A549 (cell line): ENCODE data around the gene GATB. TPM values are rescaled to one million over a fixed set of nuclear protein-coding genes. Genes with fewer than 3 reads are reported as not detected.

Experiments used
- ATAC-seq, 2 experiments: fragments of 200-7000 bp in 1 of 2; fragments of >200 bp in 1 of 2; cut with Nextera tagmentation in 1 of 2; cut with Tn5 transposase in 1 of 2; 3 replicates each; pipeline versions ENCODE4 v1.8.0 to v1.9.1; 2018 to 2020; ENCODE audit warnings: mild to moderate bottlenecking in 1 of 2, moderate library complexity in 1 of 2
- CTCF ChIA-PET: fragments of 300-600 bp; sonication (Branson Sonifier 250); formaldehyde crosslinking; extraction: SDS; loops from one replicate; lab custom pipeline; 2021; ENCODE audit warnings: antibody characterized with exemption, inconsistent platforms; lab: Yijun Ruan, JAX
- POLR2A ChIA-PET: fragments of 350-600 bp; formaldehyde crosslinking; extraction: SDS; loops from one replicate; lab custom pipeline; 2021; ENCODE audit warnings: antibody characterized with exemption, inconsistent platforms; lab: Yijun Ruan, JAX
- DNase-seq, 2 experiments: peaks; one replicate each; pipeline versions ENCODE4 v3.0.0 to v3.0.0-alpha.2; 2011 to 2016; ENCODE audit warnings: low read depth in 1 of 2, low spot score in 1 of 2
- FAIRE-seq: peaks from 2 replicates; lab custom pipeline; 2011; peaks lifted over from hg19 to GRCh38; lab: Jason Lieb, UNC
- H3K27ac ChIP-seq, 2 experiments: fragments of >200 bp; sonication (Bioruptor Twin); formaldehyde crosslinking; 3 replicates each; pipeline ENCODE4 v1.5.1; 2016 to 2017
- H3K4me1 ChIP-seq: fragments of >200 bp; sonication (Bioruptor Twin); formaldehyde crosslinking; 3 replicates; pipeline ENCODE4 v1.6.1; 2016
- H3K4me2 ChIP-seq: fragments of >200 bp; sonication (Bioruptor Twin); formaldehyde crosslinking; 3 replicates; pipeline ENCODE4 v1.6.1; 2016
- H3K4me3 ChIP-seq: fragments of >200 bp; sonication (Bioruptor Twin); formaldehyde crosslinking; 3 replicates; pipeline ENCODE4 v1.5.1; 2016
- H3K9me3 ChIP-seq: fragments of >200 bp; sonication (Bioruptor Twin); formaldehyde crosslinking; 3 replicates; pipeline ENCODE4 v1.6.1; 2016
- CEBPB ChIP-seq, 2 experiments: fragments of >200 bp in 1 of 2; sonication (Bioruptor Twin) in 1 of 2; formaldehyde crosslinking in 1 of 2; IDR thresholded peaks; 2 replicates each; pipeline ENCODE4 v1.6.1; 2012 to 2016
- CHD4 ChIP-seq: fragments of 200-600 bp; sonication (generic); IDR thresholded peaks from 2 replicates; pipeline ENCODE4 v1.6.1; 2016; ENCODE audit warnings: antibody characterized with exemption, mild to moderate bottlenecking, borderline replicate concordance
- CTCF ChIP-seq: fragments of >200 bp; sonication (Bioruptor Twin); formaldehyde crosslinking; IDR thresholded peaks from 3 replicates; pipeline ENCODE4 v1.5.1; 2016
- EHF ChIP-seq: fragments of 250-450 bp; sonication (Bioruptor Pico); IDR thresholded peaks from 2 replicates; pipeline ENCODE4 v1.5.0; 2020; ENCODE audit warnings: mild to moderate bottlenecking
- EHMT2 ChIP-seq: fragments of 200-600 bp; sonication (generic); IDR thresholded peaks from 2 replicates; pipeline ENCODE4 v1.6.1; 2016; ENCODE audit warnings: antibody characterized with exemption, low read depth, mild to moderate bottlenecking, moderate library complexity
- EP300 ChIP-seq, 2 experiments: fragments of >200 bp; sonication (Bioruptor Twin); formaldehyde crosslinking; IDR thresholded peaks; 2 replicates in 1 of 2; 3 replicates in 1 of 2; pipeline ENCODE4 v1.6.1; 2016 to 2017
- ESRRA ChIP-seq: fragments of 150-350 bp; IDR thresholded peaks from 2 replicates; pipeline ENCODE4 v1.6.1; 2014; ENCODE audit warnings: mild to moderate bottlenecking, low read length, borderline replicate concordance
- FOXS1 ChIP-seq: fragments of 250-450 bp; sonication (Bioruptor Pico); IDR thresholded peaks from 2 replicates; pipeline ENCODE4 v1.5.0; 2020; ENCODE audit warnings: mild to moderate bottlenecking, moderate library complexity
- GATA3 ChIP-seq: IDR thresholded peaks from 2 replicates; pipeline ENCODE4 v1.6.1; 2012; ENCODE audit warnings: borderline replicate concordance
- HDAC2 ChIP-seq: fragments of 200-600 bp; sonication (generic); IDR thresholded peaks from 2 replicates; pipeline ENCODE4 v1.6.1; 2016
- HEYL ChIP-seq: fragments of 250-450 bp; sonication (Bioruptor Pico); IDR thresholded peaks from 2 replicates; pipeline ENCODE4 v1.8.0; 2021; ENCODE audit warnings: mild to moderate bottlenecking, moderate library complexity
- HMGXB4 ChIP-seq: fragments of 250-450 bp; sonication (Bioruptor Pico); IDR thresholded peaks from 2 replicates; pipeline ENCODE4 v1.5.0; 2021; ENCODE audit warnings: mild to moderate bottlenecking, moderate library complexity, borderline replicate concordance
- HOXA7 ChIP-seq: fragments of 250-450 bp; sonication (Bioruptor Pico); IDR thresholded peaks from 2 replicates; pipeline ENCODE4 v1.5.0; 2020; ENCODE audit warnings: mild to moderate bottlenecking, moderate library complexity
- JUNB ChIP-seq: fragments of >200 bp; sonication (Bioruptor Twin); formaldehyde crosslinking; IDR thresholded peaks from 2 replicates; pipeline ENCODE4 v1.6.1; 2016
- MAFK ChIP-seq: fragments of 450-650 bp; IDR thresholded peaks from 2 replicates; pipeline ENCODE4 v1.6.1; 2014; ENCODE audit not compliant: partially characterized antibody
- MYC ChIP-seq: IDR thresholded peaks from 2 replicates; pipeline ENCODE4 v1.6.1; 2012; ENCODE audit warnings: mild to moderate bottlenecking, inconsistent platforms, low read length, improper control_type of control experiment, borderline replicate concordance
- NFE2L2 ChIP-seq: fragments of 150-350 bp; conservative IDR thresholded peaks from 2 replicates; pipeline ENCODE4 v1.6.1; 2014; ENCODE audit warnings: low read length
- PBX3 ChIP-seq: IDR thresholded peaks from 2 replicates; pipeline ENCODE4 v1.6.1; 2012
- RAD21 ChIP-seq, 2 experiments: fragments of >200 bp in 1 of 2; sonication (Bioruptor Twin) in 1 of 2; formaldehyde crosslinking in 1 of 2; IDR thresholded peaks in 1 of 2; conservative IDR thresholded peaks in 1 of 2; 2 replicates in 1 of 2; 3 replicates in 1 of 2; pipeline ENCODE4 v1.6.1; 2012 to 2018; ENCODE audit warnings: inconsistent platforms in 1 of 2
- RFX5 ChIP-seq: fragments of 450-650 bp; IDR thresholded peaks from 2 replicates; pipeline ENCODE4 v1.7.1; 2014; ENCODE audit warnings: antibody characterized with exemption, mild to moderate bottlenecking, moderate library complexity
- TP53 ChIP-seq: fragments of 250-450 bp; sonication (Bioruptor Pico); IDR thresholded peaks from 2 replicates; pipeline ENCODE4 v1.5.0; 2021; ENCODE audit warnings: mild to moderate bottlenecking, moderate library complexity
- ZC3H11A ChIP-seq: fragments of 450-650 bp; IDR thresholded peaks from 2 replicates; pipeline ENCODE4 v1.6.1; 2014; ENCODE audit warnings: antibody characterized with exemption, mild to moderate bottlenecking
- ZNF302 ChIP-seq: fragments of 250-450 bp; sonication (Bioruptor Pico); IDR thresholded peaks from 2 replicates; pipeline ENCODE4 v1.9.0; 2021; ENCODE audit warnings: inconsistent platforms, mild to moderate bottlenecking, moderate library complexity
- ZSCAN20 ChIP-seq: fragments of 250-450 bp; sonication (Bioruptor Pico); IDR thresholded peaks from 2 replicates; pipeline ENCODE4 v1.8.0; 2022; ENCODE audit warnings: mild to moderate bottlenecking, moderate library complexity
- WGBS: methylation state at CpG from one replicate; pipeline ENCODE4 v1.1.6; 2017; ENCODE audit errors: missing lambda C conversion rate; 5-methylcytosine and 5-hydroxymethylcytosine counted together
- polyA plus RNA-seq, 4 experiments: library from polyadenylated mRNA; depleted of rRNA in 3 of 4; stranded (reverse); fragments of >200 nt; fragmentation: RNase III in 1 of 4; extraction: RNeasy Plus Mini Kit Qiagen cat#74134 plus additional on column Dnase treatment in 1 of 4; gene quantifications; 2 replicates in 3 of 4; 3 replicates in 1 of 4; pipeline ENCODE4 v1.2.3, GENCODE V29; 2011 to 2017

Gene GATB
- polyA plus RNA-seq, 2 of the 4 experiments (the other 2 are of a cell fraction): 12.1 to 17.8 TPM

DNA sequence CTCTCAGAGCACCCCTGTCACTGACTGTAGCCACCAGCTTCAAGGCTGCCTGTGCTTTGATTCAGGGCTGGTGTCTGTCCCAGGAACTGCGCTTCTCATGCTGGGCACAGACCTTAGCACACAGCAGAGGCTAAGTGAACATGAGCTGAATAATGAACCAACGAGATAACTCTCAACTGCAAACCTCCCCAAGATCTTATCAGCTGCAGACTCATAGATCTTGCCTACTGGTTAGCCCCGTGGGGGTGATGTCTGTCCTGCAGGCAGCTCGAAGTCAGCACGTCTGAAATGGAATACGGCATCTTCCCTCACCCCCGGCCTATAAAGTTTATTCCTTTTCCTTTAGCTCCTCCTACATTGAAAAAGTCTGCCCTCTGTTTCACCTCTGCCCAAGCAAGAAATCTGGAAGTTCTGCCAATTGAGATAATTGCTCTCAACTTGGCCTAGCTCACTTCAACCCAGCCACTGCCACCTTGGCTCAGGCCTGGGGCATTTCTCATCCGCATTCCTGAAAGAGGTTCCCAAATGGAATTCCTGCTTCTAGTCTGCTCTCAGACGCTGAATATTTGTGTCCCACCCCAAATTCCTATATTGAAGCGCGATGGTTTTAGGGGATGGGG, 73.7 kb downstream of the GATB start:
- TF ChIP-seq PBX3 (no peak), EHF (CRISPR knock-in tag) (no peak), MYC (no peak), TP53 (CRISPR knock-in tag) (no peak), GATA3 (no peak), FOXS1 (no peak), ZSCAN20 (CRISPR knock-in tag) (no peak), EP300 (IDR thresholded peaks at IDR 0.05) (no peak), HDAC2 (no peak), NFE2L2 (no peak), ZNF302 (CRISPR knock-in tag) (no peak), RAD21 (conservative IDR thresholded peaks at IDR 0.05 in 1 of 2, IDR thresholded peaks at IDR 0.05 in 1 of 2) (no peak), MAFK (no peak), HOXA7 (CRISPR knock-in tag) (no peak)
- TF ChIP-seq, all 56 proteins: peak for 0
- Histone ChIP-seq H3K4me3 (no peak overlapping the region), H3K4me1 (no peaks in the 10 kb centered on the region), H3K27ac (no peak overlapping the region), H3K4me2 (no peak overlapping the region), H3K9me3 (no peaks in the 10 kb centered on the region)
- WGBS: 80% methylated on average over 10 of the region's 11 CpGs
- ATAC-seq (no peak), FAIRE-seq (no peak), DNase-seq (no peak)
- CTCF ChIA-PET: no interaction called here
- POLR2A ChIA-PET: no interaction called here

GRCh38 chr4:151685303-151685702, 75.5 kb downstream of the GATB start:
- POLR2A ChIA-PET: no interaction called here
- TF ChIP-seq JUNB (no peak), ZC3H11A (no peak), MAFK (no peak), CEBPB (IDR thresholded peaks at IDR 0.05) (no peak), HDAC2 (no peak), ESRRA (no peak), CTCF (no peak), ZSCAN20 (CRISPR knock-in tag) (no peak), RFX5 (no peak), EHMT2 (no peak), HEYL (CRISPR knock-in tag) (no peak), CHD4 (no peak), HMGXB4 (CRISPR knock-in tag) (no peak)
- TF ChIP-seq, all 56 proteins: peak for 0
- DNase-seq (no peak), FAIRE-seq (no peak), ATAC-seq (no peak)
- H3K27ac ChIP-seq: no peak overlapping the region
- no peak overlapping the region for H3K4me2 ChIP-seq
- no peak overlapping the region for H3K4me3 ChIP-seq
- H3K9me3 ChIP-seq: no peaks in the 10 kb centered on the region
- H3K4me1 ChIP-seq: no peaks in the 10 kb centered on the region
- 39% methylated on average over 5 of the region's 5 CpGs for WGBS
- CTCF ChIA-PET: no interaction called here
